Measurements from ENCODE around the gene TCEA2. TPM values are rescaled to one million over a fixed set of nuclear protein-coding genes. Genes with fewer than 3 reads are reported as not detected.
A peak's percentile ranks its signal among the peaks of the same experiment; 100 is the strongest.

Gene TCEA2
- total and polyA plus RNA-seq, 2 donors (not counting 1 experiment from before 2014, with no cell fraction given): 58.1 to 63.9 TPM

DNA sequence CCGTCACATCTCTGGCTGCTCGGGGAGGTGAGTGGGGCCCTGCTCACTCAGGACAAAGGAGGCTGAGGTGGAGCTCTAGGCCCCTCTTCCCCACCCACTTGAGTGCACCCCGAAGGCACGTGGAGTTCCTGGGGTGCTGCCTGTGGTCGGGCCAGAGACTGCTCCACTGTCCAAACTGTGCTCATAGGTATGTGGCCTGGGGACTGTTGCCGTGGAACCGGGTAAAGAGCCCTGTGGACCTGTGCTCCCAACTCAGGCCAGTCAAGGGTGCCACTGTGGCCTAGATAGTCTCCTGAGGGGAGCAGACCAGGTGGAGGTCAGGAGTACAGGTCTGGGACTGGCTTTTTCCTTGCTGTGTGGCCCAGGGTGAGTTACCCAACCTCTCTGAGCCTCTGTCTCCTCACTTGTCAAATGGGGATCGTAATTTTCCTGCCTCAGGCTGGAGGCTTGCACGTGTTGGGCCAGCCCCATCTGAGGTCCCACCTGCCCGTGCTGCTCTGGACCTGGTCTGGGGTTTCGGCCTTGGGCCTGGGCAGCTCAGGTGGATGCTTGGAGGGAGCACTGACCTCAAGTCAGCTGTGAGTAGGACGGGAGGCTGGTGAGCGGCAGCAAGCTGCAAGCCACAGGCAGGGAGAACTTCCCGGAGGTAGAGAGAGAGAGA lies 56.8 kb downstream of the TCEA2 start:
- Histone ChIP-seq H3K9me3 (ENCODE audit: control extremely low read depth in 1 of 3, control insufficient read depth in 2 of 3, insufficient read depth in 1 of 3, low read length in 2 of 3) (no peaks in the 10 kb centered on the region), H2AFZ (ENCODE audit: insufficient read depth, low read depth, low read length, poor library complexity, severe bottlenecking) (peak overlapping the region; percentile 74), H3K4me2 (replicated peaks; ENCODE audit: low read depth, low read length, poor library complexity, severe bottlenecking) (peak overlapping the region; percentile 76), H3K79me2 (ENCODE audit: control insufficient read depth, insufficient read depth, low read length) (no peaks in the 10 kb centered on the region), H3K36me3 (replicated peaks in 1 of 2; ENCODE audit: control extremely low read depth in 1 of 2, control insufficient read depth in 1 of 2, extremely low read depth in 1 of 2, insufficient read depth in 2 of 2, low read length in 1 of 2) (no peaks in the 10 kb centered on the region), H4K20me1 (ENCODE audit: control insufficient read depth, insufficient read depth, low read length, poor library complexity, severe bottlenecking) (no peaks in the 10 kb centered on the region), H3K9ac (ENCODE audit: low read length) (peak overlapping the region; percentile 45), H3K4me3 (ENCODE audit: control extremely low read depth in 1 of 5, extremely low read depth in 1 of 5, insufficient read depth in 1 of 5, low read depth in 2 of 5, low read length in 4 of 5) (peak overlapping the region in 4 of 5 experiments; percentile 14 to 50 (median 40)), H3K27me3 (replicated peaks in 1 of 4; ENCODE audit: control extremely low read depth in 1 of 4, control insufficient read depth in 3 of 4, insufficient read depth in 4 of 4, low read length in 3 of 4) (peaks cover 0 to 10% (median 0%) of the 10 kb centered on the region in 4 experiments), H3K4me1 (ENCODE audit: control insufficient read depth in 2 of 2, insufficient read depth in 2 of 2, low read length in 2 of 2) (peaks cover 4 to 11% of the 10 kb centered on the region in 2 donors), H3K27ac (ENCODE audit: low read length in 2 of 2) (no peak overlapping the region)
- peak overlapping the region; percentile 77 for H3K4me3 Mint-ChIP-seq
- DNase-seq (no peak), ATAC-seq (ENCODE audit: low read depth) (no peak)
- peaks cover 8% of the 10 kb centered on the region for H3K4me1 Mint-ChIP-seq
- H3K9me3 Mint-ChIP-seq (ENCODE audit: insufficient read depth): no peaks in the 10 kb centered on the region
- H3K27ac Mint-ChIP-seq: peak overlapping the region; percentile 84
- intact Hi-C loops (cut with micrococcal nuclease): loop anchor here (1.0 to 5.0 kb wide), 5 partner anchors 18 to 333 kb away; no protein-coding TSS in a partner anchor
- ChIA-PET CTCF (interaction anchor here (0.7 to 9.2 kb wide), 22 partner anchors 11 to 1165 kb away, joined by 3 to 220 read pairs (median 6); partner anchors contain the start of genes LKAAEAR1, NPBWR2, OPRL1 and PRPF6), POLR2A (interaction anchor here (0.6 to 2.0 kb wide), 5 partner anchors 36 to 825 kb away, joined by 3 to 12 read pairs (median 4); partner anchors contain the start of genes LKAAEAR1 and PRPF6)
- TF ChIP-seq EZH2 (IDR thresholded peaks at IDR 0.05; ENCODE audit: borderline replicate concordance, insufficient read depth, low read depth, low read length, poor library complexity, severe bottlenecking): no peak
- TF ChIP-seq, protein P1, sequence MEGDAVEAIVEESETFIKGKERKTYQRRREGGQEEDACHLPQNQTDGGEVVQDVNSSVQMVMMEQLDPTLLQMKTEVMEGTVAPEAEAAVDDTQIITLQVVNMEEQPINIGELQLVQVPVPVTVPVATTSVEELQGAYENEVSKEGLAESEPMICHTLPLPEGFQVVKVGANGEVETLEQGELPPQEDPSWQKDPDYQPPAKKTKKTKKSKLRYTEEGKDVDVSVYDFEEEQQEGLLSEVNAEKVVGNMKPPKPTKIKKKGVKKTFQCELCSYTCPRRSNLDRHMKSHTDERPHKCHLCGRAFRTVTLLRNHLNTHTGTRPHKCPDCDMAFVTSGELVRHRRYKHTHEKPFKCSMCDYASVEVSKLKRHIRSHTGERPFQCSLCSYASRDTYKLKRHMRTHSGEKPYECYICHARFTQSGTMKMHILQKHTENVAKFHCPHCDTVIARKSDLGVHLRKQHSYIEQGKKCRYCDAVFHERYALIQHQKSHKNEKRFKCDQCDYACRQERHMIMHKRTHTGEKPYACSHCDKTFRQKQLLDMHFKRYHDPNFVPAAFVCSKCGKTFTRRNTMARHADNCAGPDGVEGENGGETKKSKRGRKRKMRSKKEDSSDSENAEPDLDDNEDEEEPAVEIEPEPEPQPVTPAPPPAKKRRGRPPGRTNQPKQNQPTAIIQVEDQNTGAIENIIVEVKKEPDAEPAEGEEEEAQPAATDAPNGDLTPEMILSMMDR (IDR thresholded peaks at IDR 0.05): no peak
- peaks cover 3% of the 10 kb centered on the region for H3K27me3 Mint-ChIP-seq
- 82% methylated on average over 11 of the region's 14 CpGs for WGBS (ENCODE audit: insufficient coverage)

DNA sequence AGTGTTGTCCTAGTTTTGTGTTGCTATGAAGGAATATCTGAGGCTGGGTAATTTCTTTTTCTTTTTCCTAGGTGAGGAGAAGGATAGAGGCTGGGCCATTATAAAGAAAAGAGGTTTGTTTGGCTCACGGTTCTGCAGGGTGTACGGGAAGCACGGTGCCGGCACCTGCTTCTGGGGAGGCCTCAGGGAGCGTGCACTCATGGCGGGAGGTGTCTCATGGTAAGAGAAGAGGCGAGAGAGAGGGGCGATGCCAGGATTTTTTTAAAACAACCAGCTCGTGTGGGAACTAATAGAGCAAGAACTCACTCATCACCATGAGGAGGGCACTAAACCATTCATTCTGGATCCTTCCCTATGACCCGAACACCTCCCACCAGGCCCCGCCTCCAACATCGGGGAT lies 58.6 kb downstream of the TCEA2 start:
- WGBS (ENCODE audit: insufficient coverage): 100% methylated on average over 4 of the region's 12 CpGs
- Mint-ChIP-seq H3K9me3 (ENCODE audit: insufficient read depth) (no peaks in the 10 kb centered on the region), H3K27ac (no peak overlapping the region), H3K4me3 (no peak overlapping the region), H3K4me1 (peaks cover 8% of the 10 kb centered on the region), H3K27me3 (peaks cover 3% of the 10 kb centered on the region)
- TF ChIP-seq, protein P1 (IDR thresholded peaks at IDR 0.05): no peak
- no peak for TF ChIP-seq EZH2 (IDR thresholded peaks at IDR 0.05; ENCODE audit: borderline replicate concordance, insufficient read depth, low read depth, low read length, poor library complexity, severe bottlenecking)
- Histone ChIP-seq H3K4me3 (ENCODE audit: control extremely low read depth in 1 of 5, extremely low read depth in 1 of 5, insufficient read depth in 1 of 5, low read depth in 2 of 5, low read length in 4 of 5) (no peak overlapping the region), H4K20me1 (ENCODE audit: control insufficient read depth, insufficient read depth, low read length, poor library complexity, severe bottlenecking) (no peaks in the 10 kb centered on the region), H2AFZ (ENCODE audit: insufficient read depth, low read depth, low read length, poor library complexity, severe bottlenecking) (no peak overlapping the region), H3K9ac (ENCODE audit: low read length) (no peak overlapping the region), H3K9me3 (ENCODE audit: control extremely low read depth in 1 of 3, control insufficient read depth in 2 of 3, insufficient read depth in 1 of 3, low read length in 2 of 3) (no peaks in the 10 kb centered on the region), H3K27me3 (replicated peaks in 1 of 4; ENCODE audit: control extremely low read depth in 1 of 4, control insufficient read depth in 3 of 4, insufficient read depth in 4 of 4, low read length in 3 of 4) (peaks cover 0 to 10% (median 0%) of the 10 kb centered on the region in 4 experiments), H3K79me2 (ENCODE audit: control insufficient read depth, insufficient read depth, low read length) (no peaks in the 10 kb centered on the region), H3K36me3 (replicated peaks in 1 of 2; ENCODE audit: control extremely low read depth in 1 of 2, control insufficient read depth in 1 of 2, extremely low read depth in 1 of 2, insufficient read depth in 2 of 2, low read length in 1 of 2) (no peaks in the 10 kb centered on the region), H3K27ac (ENCODE audit: low read length in 2 of 2) (no peak overlapping the region), H3K4me2 (replicated peaks; ENCODE audit: low read depth, low read length, poor library complexity, severe bottlenecking) (no peak overlapping the region), H3K4me1 (ENCODE audit: control insufficient read depth in 2 of 2, insufficient read depth in 2 of 2, low read length in 2 of 2) (peaks cover 4 to 11% of the 10 kb centered on the region in 2 donors)
- ATAC-seq (ENCODE audit: low read depth): no peak
- ChIA-PET CTCF (interaction anchor here (1.5 to 9.2 kb wide), 8 partner anchors 12 to 625 kb away, joined by 5 to 220 read pairs (median 24); partner anchors contain the start of genes LKAAEAR1, NPBWR2, OPRL1 and PRPF6), POLR2A (interaction anchor here (0.6 to 1.6 kb wide), 2 partner anchors 42 to 51 kb away, joined by 5 to 6 read pairs; partner anchors contain the start of genes OPRL1 and RGS19)
- no peak for DNase-seq
- intact Hi-C loops (cut with micrococcal nuclease): loop anchor here (5.0 kb wide), 1 partner anchor 334 kb away; no protein-coding TSS in a partner anchor

Data from B cell (primary cell).